ENCODE data around the gene ROR1. TPM values are rescaled to one million over a fixed set of nuclear protein-coding genes. Genes with fewer than 3 reads are reported as not detected.

ROR1 gene
- total RNA-seq, 2 donors from 2014 or later: 12.9 to 40.8 TPM

DNA sequence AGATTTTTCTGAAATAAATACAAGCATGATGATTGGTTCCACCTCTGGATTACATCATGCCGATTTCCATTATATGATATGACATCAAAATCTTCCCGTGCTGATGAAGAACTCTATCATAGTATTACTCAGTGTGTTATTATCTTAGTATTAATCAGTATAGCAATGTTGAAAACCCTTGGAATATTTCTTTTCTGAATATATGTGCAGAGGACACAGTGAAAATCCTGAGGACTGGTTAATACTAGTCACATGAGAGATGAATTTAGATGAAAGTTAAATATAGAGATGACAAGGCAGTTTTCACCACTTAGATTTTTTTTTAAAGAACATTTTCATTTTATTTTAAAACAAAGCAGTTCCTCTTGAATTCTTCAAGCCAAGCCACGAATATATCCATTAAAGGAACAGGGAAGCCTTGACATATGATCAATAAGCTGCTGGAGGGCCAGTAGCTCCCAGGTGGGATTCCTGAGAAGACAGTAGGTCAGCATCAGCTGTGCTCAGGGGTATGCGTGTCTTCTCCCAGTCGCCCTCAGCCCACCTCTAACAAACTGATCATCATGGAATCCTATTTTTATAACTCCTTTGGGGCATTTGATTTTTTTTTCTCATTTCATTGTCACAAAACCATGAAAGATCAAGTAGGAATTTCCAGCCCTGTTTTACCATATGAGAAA, 373.4 kb downstream of the ROR1 start:
- TF ChIP-seq, protein P1, sequence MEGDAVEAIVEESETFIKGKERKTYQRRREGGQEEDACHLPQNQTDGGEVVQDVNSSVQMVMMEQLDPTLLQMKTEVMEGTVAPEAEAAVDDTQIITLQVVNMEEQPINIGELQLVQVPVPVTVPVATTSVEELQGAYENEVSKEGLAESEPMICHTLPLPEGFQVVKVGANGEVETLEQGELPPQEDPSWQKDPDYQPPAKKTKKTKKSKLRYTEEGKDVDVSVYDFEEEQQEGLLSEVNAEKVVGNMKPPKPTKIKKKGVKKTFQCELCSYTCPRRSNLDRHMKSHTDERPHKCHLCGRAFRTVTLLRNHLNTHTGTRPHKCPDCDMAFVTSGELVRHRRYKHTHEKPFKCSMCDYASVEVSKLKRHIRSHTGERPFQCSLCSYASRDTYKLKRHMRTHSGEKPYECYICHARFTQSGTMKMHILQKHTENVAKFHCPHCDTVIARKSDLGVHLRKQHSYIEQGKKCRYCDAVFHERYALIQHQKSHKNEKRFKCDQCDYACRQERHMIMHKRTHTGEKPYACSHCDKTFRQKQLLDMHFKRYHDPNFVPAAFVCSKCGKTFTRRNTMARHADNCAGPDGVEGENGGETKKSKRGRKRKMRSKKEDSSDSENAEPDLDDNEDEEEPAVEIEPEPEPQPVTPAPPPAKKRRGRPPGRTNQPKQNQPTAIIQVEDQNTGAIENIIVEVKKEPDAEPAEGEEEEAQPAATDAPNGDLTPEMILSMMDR (IDR thresholded peaks at IDR 0.05): no peak
- Histone ChIP-seq H3K27me3 (no peaks in the 10 kb centered on the region), H3K27ac (no peak overlapping the region), H3K4me3 (no peak overlapping the region), H3K9me3 (no peaks in the 10 kb centered on the region), H3K36me3 (peaks cover 10% of the 10 kb centered on the region), H3K4me1 (no peaks in the 10 kb centered on the region)
- DNase-seq (ENCODE audit: low spot score): no peak

DNA sequence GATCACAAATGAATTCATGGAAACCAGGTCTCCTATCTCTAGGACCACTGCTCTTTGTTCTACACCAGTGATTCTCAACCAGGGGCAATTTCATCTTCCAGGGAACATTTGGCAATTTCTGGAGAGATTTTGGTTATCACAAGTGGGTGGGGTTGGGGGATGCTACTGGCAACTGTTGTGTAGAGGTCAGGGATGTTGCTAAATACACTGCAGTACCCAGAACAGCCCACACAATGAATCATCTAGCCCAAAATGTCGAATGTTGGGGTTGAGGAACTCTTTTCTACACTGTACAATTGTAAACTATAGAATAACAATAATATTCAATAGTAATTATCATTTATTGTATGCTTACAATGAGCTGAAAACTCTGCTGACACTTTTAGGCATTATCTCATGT, 373.9 kb downstream of the ROR1 start:
- Histone ChIP-seq H3K4me3 (no peak overlapping the region), H3K27ac (no peak overlapping the region), H3K36me3 (peaks cover 5% of the 10 kb centered on the region), H3K9me3 (no peaks in the 10 kb centered on the region), H3K27me3 (no peaks in the 10 kb centered on the region), H3K4me1 (no peaks in the 10 kb centered on the region)
- DNase-seq (ENCODE audit: low spot score): no peak
- TF ChIP-seq, protein P1 (IDR thresholded peaks at IDR 0.05): no peak

DNA sequence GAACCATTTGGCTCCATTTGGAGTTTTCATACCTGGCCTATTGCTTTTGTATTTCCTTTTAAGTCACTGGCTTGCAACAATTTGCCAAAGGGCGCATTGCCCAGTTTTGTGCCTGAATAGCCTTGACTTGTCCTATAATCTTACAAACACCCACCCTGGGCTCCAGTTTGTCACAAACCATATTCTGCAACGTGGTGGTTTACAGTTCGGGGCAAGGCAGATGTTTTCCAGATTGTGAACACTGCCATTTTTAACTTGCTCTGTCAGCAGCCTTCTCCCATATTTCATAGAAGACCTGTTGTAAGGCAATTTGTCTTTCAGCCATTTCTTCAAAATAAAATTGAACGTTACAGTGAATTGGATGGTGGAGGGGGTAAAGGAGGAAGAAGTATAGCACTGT, 376.4 kb downstream of the ROR1 start:
- TF ChIP-seq, protein P1 (IDR thresholded peaks at IDR 0.05): no peak
- no peak for DNase-seq (ENCODE audit: low spot score)
- no peak overlapping the region for H3K4me3 ChIP-seq
- no peaks in the 10 kb centered on the region for H3K36me3 ChIP-seq
- H3K27ac ChIP-seq: no peak overlapping the region
- H3K9me3 ChIP-seq: no peaks in the 10 kb centered on the region
- no peaks in the 10 kb centered on the region for H3K27me3 ChIP-seq
- no peaks in the 10 kb centered on the region for H3K4me1 ChIP-seq

DNA sequence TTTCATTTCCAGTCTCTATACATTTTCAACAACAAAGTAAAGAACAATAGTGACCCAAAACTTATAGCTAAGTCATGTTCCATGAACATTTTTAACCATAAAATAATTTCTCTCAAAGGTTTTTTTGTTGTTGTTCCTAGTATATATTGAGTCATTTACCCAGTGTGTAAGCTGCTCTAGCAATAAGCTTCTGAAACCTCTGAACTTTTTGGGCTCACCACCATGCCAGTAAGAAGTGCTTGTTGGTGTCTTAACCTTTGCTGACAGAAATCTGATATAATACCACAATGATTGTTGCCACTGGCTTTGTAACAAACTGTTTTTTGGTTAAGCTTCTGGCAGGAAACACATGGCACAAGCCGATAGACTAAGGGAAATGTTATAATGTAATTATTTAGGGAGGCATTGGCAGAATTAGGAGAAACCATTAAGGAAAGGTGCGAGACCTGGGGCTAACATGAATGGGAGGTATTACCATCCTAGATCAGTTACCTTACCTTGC, 377.0 kb downstream of the ROR1 start:
- Histone ChIP-seq H3K36me3 (no peaks in the 10 kb centered on the region), H3K4me3 (no peak overlapping the region)

DNA sequence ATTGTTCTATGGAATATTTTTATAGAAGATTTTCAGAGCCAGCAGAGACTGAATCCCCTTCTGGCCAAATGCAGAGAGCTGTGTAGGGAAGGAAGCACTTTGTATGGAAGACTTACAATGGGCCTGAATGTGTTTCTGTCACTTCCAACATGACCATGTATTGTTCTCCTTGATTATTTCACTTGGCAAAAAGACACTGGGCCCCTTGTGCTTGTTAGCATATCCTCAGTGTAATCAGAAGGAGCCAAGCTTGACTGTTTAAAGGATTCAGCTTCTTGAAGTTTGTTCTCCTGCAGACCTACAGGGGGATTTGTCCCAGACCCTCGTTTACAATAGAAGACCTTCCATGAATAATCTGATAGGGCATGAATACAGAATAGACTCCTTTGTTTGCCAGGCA, 381.5 kb downstream of the ROR1 start:
- H3K27ac ChIP-seq: no peak overlapping the region
- no peaks in the 10 kb centered on the region for H3K27me3 ChIP-seq
- no peaks in the 10 kb centered on the region for H3K4me1 ChIP-seq
- H3K4me3 ChIP-seq: no peak overlapping the region
- no peak for DNase-seq (ENCODE audit: low spot score)
- H3K36me3 ChIP-seq: peaks cover 13% of the 10 kb centered on the region
- no peaks in the 10 kb centered on the region for H3K9me3 ChIP-seq
- TF ChIP-seq, protein P1 (IDR thresholded peaks at IDR 0.05): no peak

More for the DNA sequence above, 377.0 kb downstream of the ROR1 start:
- no peak overlapping the region for H3K27ac ChIP-seq
- no peaks in the 10 kb centered on the region for H3K27me3 ChIP-seq
- DNase-seq (ENCODE audit: low spot score): no peak
- H3K4me1 ChIP-seq: no peaks in the 10 kb centered on the region
- H3K9me3 ChIP-seq: no peaks in the 10 kb centered on the region
- TF ChIP-seq, protein P1 (IDR thresholded peaks at IDR 0.05): no peak

All from right atrium auricular region (tissue), 2 donors.